DLD1 (cell line): ENCODE data around the gene VAC14.

Experiments used
- in situ Hi-C: cut with HindIII; loops from 2 replicates; pipeline ENCODE4 v1.10.0; 2017; ENCODE audit warnings: low sequenced_read_pairs

The VAC14 gene

DNA sequence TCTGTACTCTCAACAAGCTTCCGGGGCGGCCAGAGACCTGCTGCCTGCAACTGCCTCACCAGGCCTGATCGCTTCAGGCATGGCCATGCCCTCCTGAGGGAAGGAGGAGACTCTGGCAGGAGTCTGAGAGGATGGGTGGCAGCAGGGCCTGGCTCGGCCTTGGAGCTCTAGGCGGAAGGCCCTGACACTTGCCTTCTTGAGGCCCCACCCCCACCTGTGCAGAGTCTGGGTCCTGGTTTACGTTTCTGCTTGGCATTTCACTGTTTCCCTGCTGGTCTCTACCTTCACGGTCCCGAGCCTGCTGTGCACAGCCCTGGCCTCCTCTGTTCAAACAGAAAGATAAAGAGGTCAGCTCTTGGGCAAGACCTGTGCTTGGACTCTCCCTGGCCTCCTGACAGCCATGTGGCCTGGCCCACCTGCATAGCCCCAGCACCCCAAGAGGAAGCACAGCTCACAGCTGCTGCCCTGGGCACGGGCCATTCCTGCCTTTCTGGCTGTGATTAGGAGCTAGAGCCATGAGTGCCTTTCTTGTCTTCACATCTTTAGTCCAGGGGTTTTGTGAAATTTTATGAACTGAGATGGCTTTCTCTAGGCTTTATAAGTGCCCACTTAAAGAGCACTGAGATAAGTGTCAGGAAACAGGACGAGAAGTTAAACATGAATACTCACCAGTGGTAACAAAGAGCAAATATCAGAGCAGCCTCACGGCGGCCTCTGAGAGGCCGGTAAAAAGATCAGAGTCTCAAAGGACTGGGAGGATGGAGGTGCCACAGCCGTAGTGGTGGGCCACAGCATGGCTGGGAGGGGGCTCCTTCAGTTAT lies 89.5 kb downstream of the VAC14 start:
- in situ Hi-C loops = no loop called here

DNA sequence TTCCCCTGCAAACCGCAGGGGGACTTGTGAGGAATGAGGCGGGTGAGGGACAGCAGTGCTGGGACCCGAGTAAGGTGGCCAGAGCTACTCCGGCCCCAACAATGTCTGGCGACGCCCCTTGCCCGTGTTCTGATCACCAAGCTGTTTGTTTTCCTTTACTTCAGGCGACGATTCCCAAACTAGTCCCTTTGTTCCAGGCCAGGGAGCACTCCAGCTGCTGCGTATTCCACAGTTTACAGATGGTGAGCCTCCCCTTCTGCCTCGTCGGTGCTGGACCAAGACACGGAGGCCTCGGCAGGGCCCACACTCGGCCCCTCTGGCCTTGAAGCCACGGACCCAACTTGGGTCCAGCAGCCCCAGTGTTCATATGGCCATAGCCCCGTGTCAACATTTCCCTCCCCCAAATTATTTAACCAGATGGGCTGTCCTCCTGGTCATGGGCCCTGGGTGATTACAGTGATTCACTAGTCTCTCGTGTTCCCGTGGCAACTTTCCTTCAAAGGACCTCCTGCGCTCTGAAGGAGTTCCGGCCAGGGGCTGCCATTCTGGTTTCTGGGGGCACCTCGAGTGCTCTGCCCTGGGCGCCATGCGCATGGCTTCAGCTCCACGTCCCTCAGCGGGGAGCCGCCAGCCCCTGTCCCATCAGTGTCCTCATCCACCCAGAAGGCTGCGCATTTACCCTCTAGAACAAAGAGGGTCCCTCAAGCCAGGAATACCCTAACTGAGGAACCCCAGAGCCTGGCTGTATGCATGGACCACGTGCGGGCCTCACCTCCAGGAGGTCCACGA lies 90.3 kb downstream of the VAC14 start:
- in situ Hi-C loops = no loop called here

DNA sequence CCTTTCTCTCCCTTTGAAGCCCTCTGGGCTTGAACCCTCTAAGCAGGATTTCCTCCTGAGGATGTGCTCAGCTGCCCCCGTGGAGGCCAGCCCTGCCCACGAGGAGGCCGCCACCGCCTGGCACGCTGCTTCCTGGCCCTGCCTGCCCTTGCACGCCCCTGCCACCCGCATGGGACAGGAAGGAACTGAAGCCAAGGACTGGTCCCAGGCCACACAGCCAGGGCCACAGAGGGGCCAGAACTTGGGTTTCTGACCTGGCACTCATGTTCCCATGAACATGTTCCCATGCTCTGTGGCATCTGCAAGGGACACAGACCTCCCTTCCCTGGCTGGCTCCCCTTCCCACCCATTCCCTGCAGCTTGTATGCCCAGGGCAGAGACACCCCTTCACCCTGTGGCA lies 91.0 kb downstream of the VAC14 start:
- in situ Hi-C loops = no loop called here

DNA sequence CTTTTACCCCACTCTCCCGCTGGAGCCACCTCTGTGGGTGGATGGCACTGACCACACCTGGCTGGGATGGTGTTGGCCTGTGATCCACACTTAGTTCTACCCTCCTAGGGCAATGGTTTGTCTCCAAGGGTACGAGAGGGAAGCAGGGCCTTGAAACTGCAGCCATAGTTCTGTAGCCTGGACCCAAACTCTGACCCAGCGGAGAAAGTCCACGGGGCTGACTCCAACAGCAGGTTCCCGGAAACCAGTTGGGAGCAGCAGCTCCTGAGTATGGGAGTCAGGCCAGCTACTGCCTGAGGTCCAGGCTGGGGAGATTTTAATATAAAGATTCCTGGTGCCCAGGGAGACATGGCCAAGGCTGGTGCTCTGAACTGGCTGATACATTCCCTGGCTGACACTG lies 91.5 kb downstream of the VAC14 start:
- in situ Hi-C loops = no loop called here

DNA sequence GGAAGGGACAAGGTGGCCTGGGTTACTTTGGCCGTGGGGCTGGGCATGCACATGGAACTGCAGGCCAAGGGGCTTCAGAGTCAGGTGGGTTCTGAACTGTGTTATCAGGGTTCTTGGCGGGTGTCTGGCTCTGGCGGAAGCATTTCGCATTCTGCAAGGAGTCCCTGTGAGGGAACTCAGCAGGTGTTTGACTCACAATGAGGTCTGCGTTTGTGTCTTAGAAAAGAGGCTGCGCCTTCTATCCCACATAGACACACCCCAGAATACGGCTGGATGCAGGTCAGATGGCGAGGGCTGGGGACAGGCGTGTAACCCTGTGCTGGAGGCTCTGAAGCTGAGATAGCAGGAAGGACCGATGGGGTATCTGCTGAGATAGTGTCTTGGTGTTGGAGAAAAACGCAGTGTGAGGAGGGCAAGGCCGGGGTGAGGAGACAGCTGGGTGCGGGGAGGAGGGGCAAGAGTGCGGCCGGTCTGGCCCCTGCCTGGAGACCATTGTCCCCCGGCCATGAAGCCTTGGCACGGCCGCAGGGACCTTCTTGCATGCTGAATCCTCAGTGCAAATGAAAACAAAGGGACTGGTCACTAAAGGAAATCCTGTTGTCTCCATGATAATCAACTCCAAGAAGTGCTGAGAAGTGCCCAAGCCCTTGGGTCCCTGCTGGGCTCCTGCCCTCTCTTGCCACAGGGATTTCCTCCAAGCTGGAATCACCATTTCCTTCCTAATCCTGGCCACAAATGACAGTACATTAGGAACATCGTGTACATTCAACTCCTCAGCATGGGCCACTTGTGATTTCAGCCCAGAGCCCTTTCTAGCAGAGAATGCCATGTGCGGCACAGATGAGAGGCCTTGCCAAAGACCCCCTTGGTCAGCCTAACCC lies 92.4 kb downstream of the VAC14 start:
- in situ Hi-C loops = no loop called here

DNA sequence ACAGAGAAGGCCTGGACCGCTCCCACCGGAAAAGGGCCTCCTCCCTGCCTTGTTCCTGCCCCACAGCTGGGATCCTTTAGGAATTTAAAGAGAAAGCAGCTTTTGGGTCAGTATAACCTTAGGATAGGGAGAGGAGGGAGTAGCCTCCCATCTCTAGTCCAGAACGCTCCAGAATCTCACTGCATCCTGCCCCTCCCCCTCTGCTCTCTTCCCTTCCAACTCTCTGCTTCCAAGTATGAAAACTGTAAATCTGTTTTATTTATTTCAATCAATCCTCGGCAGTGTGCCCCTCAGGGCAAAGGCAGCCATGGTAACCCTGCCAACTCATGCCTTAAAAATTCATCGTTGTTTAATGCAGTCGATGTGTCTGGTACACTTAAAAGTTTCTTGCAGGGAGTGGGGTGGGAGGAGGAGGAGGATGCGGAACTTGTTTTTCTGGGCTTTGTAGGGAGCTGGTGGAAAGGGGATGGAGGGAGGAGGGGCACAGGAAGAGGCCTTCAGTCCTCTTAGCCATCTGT lies 94.0 kb downstream of the VAC14 start:
- in situ Hi-C loops = no loop called here

DNA sequence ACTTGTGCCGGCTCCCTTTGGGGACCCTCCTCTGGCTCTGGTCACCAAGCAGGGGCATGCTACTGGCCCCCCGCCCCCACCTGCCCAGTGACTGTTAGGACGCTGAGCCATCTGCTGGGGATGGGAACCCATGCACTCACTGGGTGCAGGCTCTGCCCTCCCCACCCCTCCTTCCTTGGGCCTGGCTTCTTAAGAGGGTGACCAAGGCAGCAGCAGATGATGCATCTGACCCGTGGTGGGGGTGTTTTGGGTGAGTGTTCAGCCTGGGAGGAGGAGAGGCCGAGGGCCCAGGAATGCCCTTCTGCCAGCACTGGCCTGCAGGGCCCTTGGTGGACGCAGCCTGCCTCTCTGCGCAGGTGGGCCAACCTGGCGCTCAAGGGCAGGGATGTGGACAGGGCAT lies 95.9 kb downstream of the VAC14 start:
- in situ Hi-C loops = no loop called here

DNA sequence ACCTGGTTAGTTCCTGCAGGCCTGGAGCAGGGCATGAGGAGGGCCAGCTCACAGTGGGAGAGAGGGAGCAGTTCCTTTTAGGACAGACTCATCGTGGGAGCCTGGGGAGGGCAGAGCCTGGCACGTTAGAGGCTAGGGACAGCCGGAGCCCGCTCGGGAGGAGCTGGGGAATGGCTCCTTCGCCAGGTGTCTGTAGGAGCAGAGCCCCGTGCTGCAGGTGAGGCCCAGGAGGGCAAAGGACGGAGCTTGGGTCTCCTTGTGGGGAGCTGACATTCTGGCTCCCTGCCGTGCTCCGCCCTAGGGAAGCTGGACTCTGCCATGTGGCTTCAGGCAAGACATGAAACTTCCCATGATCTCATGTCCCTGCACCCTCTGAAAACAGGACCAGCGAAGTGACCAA lies 96.4 kb downstream of the VAC14 start:
- in situ Hi-C loops = no loop called here

DNA sequence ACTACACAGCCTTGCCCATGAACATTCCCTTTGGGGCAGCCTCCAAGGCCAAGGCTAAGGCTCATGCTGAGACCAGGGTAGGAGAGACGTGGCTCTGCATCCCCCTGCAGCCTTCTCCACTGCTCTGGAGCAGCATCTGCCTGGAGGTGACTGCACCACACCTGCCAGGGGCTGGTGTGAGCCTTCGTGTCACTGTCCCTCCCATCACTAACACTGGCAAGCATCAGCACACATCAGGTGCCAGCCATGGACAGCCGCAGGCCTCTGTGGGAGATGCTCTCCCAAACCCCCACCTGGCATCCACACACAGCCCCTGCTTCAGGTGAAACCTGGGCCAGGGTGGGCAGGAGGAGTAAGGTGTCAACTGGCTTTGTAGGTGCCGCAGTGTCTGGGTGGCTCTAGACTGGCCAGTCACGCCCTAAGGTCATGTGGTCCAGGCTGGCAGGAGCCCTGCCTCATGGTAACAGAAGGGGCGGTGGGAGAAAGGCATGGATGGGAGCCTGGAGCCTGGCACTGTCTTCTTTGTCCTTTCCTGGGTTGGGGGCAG lies 97.0 kb downstream of the VAC14 start:
- in situ Hi-C loops = no loop called here

DNA sequence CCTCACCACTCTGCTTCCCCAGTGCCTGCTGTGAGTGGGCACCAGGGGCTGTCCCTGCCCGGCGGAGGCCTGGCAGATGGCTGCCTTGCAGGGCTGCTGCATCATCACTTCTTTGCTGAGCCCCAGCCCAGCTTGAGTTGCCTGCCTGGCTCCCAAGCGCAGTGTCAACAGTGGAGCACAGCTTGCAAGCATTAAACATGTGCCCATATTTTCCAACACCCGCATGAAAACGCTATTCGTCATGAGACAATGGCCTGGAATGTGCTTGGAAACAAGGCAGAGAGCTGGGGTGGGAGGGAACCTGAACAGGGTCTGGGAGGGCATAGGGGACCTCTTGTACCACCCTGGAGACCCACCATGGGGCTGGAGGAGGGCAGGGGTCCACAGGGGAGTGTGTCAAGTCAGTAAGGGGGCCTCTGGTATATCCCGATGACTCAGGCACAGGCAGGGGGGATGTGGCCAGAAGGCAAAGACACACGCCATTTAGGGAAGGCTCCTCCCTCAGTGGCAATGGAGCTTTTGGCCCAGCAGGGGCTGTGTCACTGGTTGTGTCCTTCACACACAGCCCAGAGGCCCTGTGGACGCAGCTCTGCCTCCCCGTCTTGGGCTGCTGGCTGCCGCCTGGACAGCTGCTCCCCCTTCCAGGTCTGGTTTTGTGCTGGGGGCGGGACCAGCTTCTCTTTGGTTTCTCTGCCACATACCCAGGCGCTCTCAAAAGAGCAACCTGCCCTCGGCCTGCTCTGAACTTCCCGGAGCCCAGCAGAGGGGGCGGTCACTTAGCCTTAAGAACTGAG lies 97.7 kb downstream of the VAC14 start:
- in situ Hi-C loops = no loop called here

DNA sequence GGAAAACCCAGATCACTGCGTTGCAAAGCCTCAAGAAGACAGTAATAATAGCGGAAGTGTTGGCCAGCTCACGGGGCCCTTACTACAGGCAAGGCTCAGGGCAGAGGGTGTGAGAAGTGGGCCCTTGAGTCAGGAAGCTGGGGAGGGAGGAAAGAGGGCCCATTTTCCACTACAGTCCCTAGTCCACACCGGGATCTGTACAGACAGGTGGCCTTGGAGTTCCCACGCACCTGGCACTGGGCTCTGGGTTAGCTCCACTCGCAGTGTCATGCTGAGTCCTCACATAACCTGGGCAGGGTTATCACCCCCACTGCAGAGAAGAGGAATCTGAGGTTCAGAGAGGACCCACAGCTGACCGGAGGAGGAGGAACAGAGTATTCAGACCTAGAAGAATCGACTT lies 98.3 kb downstream of the VAC14 start:
- in situ Hi-C loops = no loop called here

DNA sequence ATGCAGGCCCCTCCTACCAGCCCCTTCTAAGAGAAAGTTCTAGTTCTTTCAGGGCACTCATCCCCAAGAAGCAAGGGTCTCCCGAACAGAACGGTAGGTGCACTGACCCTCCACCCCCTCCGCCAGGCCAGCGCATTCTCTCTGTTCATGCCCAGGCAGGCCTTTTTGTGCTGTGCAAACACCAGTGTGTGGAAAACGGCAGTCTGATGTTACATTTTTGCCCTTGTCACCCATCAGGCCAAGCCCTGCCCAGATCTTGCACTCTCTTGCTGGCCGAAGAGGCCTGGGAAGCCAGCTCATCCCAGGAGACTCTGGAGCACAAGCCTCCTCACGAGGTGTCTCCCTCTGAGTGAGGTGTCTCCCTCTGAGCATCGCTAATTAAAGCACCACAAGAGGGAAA lies 99.0 kb downstream of the VAC14 start:
- in situ Hi-C loops = no loop called here

DNA sequence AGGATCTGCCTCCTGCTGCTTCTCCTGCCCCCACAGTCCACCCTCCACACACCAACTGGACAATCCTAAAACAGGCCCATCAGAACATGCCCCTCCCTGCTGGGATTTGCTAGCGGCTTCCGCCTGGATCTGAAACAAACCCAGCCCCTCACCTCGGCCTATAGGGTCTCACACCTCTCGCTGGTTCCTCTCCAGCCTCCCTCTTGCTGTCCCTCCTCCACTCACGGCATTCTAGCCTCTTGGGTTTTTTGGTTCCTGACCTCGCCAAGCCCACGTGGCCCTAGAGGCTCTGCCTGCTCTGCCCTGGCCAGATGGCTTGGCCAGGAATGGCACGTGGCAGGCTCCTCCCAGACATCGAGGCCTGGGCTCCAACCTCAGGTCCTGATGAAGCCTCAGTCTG lies 99.4 kb downstream of the VAC14 start:
- in situ Hi-C loops = no loop called here

DNA sequence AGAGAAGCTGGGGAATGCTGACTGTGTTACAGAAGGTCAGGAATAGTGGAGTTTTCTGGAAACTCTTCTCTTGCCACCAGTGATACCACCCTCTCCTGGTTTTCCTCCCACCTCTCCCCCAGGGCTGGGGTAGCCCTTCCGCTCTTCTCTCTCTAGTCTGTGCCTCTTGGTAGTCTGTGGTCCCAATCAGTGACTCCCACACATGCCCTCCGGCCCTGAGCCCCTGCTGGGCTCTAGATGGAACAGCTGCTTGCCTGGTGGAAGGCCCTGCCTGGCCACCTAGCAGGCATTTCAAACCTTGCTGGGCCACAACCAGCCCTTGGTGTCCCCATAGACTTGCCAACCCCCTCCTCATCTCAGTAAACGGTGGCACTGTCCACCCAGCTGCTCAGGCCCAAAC lies 99.9 kb downstream of the VAC14 start:
- in situ Hi-C loops = no loop called here

DNA sequence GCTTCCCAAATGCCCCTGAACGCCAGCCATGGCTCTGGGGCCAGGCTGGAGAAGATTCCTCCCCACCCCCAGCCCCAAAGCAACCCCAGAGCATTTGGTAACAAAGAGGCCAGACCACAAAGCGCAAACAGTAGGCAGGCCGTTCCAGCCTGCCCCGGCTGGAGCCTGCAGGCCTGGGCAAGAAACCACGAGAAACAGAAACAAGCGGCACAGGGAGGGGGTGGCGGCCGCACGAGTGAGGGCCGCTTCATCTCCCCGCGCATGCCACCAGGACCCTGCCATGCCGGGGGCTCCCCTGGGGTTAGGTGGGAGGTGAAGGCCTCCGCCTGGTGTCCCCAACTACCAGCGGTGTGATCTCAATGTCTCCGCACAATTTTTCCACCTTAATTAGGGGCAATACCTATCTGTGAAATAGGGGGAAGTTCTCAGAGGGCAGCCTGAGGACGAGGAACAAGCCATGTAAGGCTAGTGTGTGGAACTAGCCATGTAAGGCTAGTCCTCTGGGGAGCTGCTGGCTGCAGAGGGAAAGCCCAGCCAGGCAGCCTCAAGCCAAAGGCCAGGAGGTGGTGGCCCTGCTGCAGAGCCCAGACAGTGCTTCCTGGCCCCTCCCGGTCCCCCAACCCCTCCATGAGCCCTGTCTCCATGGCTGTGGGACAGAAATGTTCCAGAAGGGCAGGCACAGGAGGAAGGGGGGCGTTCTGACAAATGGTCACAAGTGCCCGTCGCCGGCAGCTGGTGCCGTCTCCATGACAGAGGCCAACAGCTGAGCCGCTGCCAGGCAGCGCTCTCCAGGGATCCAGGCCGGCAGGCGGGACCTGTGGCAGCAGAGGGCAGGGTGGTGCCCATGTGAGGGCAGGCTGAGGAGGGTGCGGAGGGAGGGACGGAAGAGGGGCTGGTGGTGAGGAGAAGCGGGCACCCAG lies 100.6 kb downstream of the VAC14 start:
- in situ Hi-C loops = no loop called here

DNA sequence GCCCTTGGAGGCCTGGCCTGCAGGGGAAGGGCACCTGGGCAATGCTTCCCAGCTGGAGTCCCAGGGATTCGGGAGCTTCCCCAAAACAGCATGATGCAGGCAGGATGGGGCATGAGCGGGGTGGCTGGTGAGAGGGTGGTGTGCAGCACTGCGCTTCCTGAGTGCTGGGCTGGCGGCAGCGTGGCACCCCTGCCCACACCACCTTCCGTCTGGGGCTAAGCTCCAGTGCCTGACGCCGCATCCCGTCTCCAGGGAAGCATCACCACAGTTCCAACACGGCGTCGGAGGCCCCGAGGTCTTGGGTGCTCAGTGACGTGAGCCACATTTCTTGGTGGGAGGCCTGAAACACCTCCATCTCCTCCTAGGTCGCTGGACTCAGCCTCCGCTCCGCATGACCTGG lies 101.3 kb downstream of the VAC14 start:
- in situ Hi-C loops = no loop called here

DNA sequence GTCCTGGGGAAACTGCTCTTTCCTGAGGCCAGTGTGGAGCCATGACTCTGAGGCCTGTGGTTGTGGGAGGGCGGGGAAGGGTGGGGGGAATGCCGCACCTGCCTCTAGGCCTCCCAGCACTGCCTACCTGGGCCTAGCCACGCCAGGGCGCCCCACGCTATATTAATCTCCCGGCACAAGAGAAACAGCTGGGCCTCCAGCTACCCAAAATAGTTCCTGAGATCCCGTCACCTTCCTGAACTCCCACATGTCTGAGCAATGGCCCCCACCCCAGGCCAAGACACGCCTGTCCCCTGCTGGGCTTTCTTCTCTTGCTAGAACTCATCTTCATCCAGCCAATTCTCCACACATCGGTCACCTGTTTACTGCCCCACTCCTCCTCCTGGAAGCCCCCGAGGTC lies 102.1 kb downstream of the VAC14 start:
- in situ Hi-C loops = no loop called here

DNA sequence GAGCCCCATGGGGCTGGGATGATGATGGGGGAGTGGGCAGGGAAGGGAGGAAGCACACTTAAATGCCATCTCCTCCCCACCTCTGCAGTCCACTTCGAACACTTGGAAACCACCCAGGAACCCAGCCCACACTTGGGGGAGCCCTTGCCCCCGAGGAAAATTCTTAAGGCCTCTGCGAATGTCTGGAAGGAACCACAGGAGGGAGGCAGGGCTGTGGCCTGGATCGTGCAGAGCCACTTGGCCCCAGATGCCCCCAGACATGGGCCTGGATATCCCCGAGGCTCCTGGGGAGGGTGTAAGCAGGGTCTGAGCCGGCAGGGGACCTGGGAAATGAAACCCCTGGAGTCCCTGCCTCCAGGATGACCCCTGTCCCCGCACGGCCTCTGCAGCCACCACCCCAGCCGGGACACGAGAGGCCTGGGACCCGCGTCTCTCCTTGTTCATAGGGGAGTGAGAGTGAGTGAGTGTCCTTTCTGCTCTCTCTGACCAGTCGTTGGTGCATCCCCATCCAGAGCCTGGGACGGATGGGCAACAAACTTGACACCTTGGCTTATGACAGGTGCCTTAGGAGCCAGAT lies 103.3 kb downstream of the VAC14 start:
- in situ Hi-C loops = no loop called here
